OCI-LY1 (cell line): ENCODE results near the gene PRPSAP2.

Experiments
- H2AFZ ChIP-seq: fragments of 200-600 bp; sonication (generic), shearing (Covaris generic); 2 replicates; pipeline ENCODE4 v1.6.0; 2014; ENCODE audit warnings: antibody characterized with exemption, mild to moderate bottlenecking, low read length
- H3F3A ChIP-seq: fragments of 200-600 bp; sonication (generic), shearing (Covaris generic); 2 replicates; pipeline ENCODE4 v1.6.0; 2014; ENCODE audit warnings: mild to moderate bottlenecking, antibody characterized with exemption, low read length, moderate library complexity; ENCODE audit not compliant: insufficient read depth
- H3K27ac ChIP-seq: fragments of 200-600 bp; sonication (generic); 2 replicates; pipeline ENCODE4 v1.5.1; 2014; ENCODE audit warnings: low read length, mixed run types, mild to moderate bottlenecking, low read depth; ENCODE audit not compliant: poor library complexity, severe bottlenecking
- H3K27me3 ChIP-seq: fragments of 200-600 bp; sonication (generic); 2 replicates; pipeline ENCODE4 v1.6.0; 2014; ENCODE audit warnings: antibody characterized with exemption, mild to moderate bottlenecking, low read length, moderate library complexity; ENCODE audit not compliant: insufficient read depth
- H3K36me3 ChIP-seq: fragments of 200-600 bp; sonication (generic); 2 replicates; pipeline ENCODE4 v1.6.1; 2014; ENCODE audit warnings: mild to moderate bottlenecking, antibody characterized with exemption, low read length, moderate library complexity, mixed read lengths; ENCODE audit not compliant: insufficient read depth
- H3K4me1 ChIP-seq: fragments of 200-600 bp; sonication (generic); 2 replicates; pipeline ENCODE4 v1.5.1; 2014; ENCODE audit warnings: mild to moderate bottlenecking, low read length, moderate library complexity; ENCODE audit not compliant: insufficient read depth, severe bottlenecking
- H3K4me2 ChIP-seq: fragments of 200-600 bp; sonication (generic), shearing (Covaris generic); 2 replicates; pipeline ENCODE4 v1.6.1; 2014; ENCODE audit warnings: low read length
- H3K4me3 ChIP-seq: fragments of 200-600 bp; sonication (generic); 2 replicates; pipeline ENCODE4 v1.5.1; 2014; ENCODE audit warnings: low read length, low read depth, mild to moderate bottlenecking, mixed read lengths; ENCODE audit not compliant: poor library complexity, severe bottlenecking
- H3K79me2 ChIP-seq: fragments of 200-600 bp; shearing (Covaris generic); 2 replicates; pipeline ENCODE4 v1.6.1; 2016; ENCODE audit warnings: mixed run types, low read length, mixed read lengths; ENCODE audit not compliant: insufficient read depth
- H3K9ac ChIP-seq: fragments of 200-600 bp; sonication (generic), shearing (Covaris generic); 2 replicates; pipeline ENCODE4 v1.6.1; 2014; ENCODE audit warnings: mild to moderate bottlenecking, low read length, mixed read lengths
- H3K9me2 ChIP-seq: fragments of 200-600 bp; sonication (generic), shearing (Covaris generic); 2 replicates; pipeline ENCODE4 v1.6.1; 2014; ENCODE audit warnings: low read depth, mild to moderate bottlenecking, low read length, mixed read lengths
- H3K9me3 ChIP-seq: fragments of 200-600 bp; shearing (Covaris generic); 2 replicates; pipeline ENCODE4 v1.6.1; 2014; ENCODE audit warnings: low read length, mixed read lengths
- H4K20me1 ChIP-seq: fragments of 200-600 bp; sonication (generic), shearing (Covaris generic); 2 replicates; pipeline ENCODE4 v1.6.0; 2016; ENCODE audit warnings: mild to moderate bottlenecking, low read length; ENCODE audit not compliant: insufficient read depth
- CTCF ChIP-seq: fragments of 200-600 bp; sonication (generic), shearing (Covaris generic); IDR thresholded peaks from 2 replicates; pipeline ENCODE4 v1.5.1; 2017; ENCODE audit warnings: mild to moderate bottlenecking, antibody characterized with exemption, low read length, moderate library complexity, mixed read lengths
- EZH2 ChIP-seq: fragments of 200-600 bp; sonication (generic), shearing (Covaris generic); IDR thresholded peaks from 2 replicates; pipeline ENCODE4 v1.8.0; 2017; ENCODE audit warnings: borderline replicate concordance, mixed run types, mild to moderate bottlenecking, antibody characterized with exemption, low read length, moderate library complexity, mixed read lengths

PRPSAP2 gene

GRCh38 chr17:18958611-18959010, 100.7 kb downstream of the PRPSAP2 start:
- no peak for TF ChIP-seq CTCF
- no peak for TF ChIP-seq EZH2

GRCh38 chr17:18959071-18959844, 101.3 kb downstream of the PRPSAP2 start:
- Histone ChIP-seq H3K27ac (no peak overlapping the region), H3K9ac (no peak overlapping the region), H3K4me1 (no peaks in the 10 kb centered on the region), H4K20me1 (no peaks in the 10 kb centered on the region), H3K36me3 (no peaks in the 10 kb centered on the region), H3K27me3 (no peaks in the 10 kb centered on the region), H3K79me2 (no peaks in the 10 kb centered on the region), H3F3A (no peaks in the 10 kb centered on the region), H3K4me3 (no peak overlapping the region), H3K9me3 (no peaks in the 10 kb centered on the region), H3K9me2 (no peaks in the 10 kb centered on the region), H2AFZ (no peak overlapping the region), H3K4me2 (no peak overlapping the region)
- TF ChIP-seq EZH2 = no peak
- no peak for TF ChIP-seq CTCF

More at GRCh38 chr17:18958611-18959010, 100.7 kb downstream of the PRPSAP2 start:
- no peak overlapping the region for H3K27ac ChIP-seq
- H2AFZ ChIP-seq = no peak overlapping the region
- no peaks in the 10 kb centered on the region for H3K36me3 ChIP-seq
- no peak overlapping the region for H3K4me2 ChIP-seq
- H4K20me1 ChIP-seq = no peaks in the 10 kb centered on the region
- H3K9me2 ChIP-seq = no peaks in the 10 kb centered on the region
- H3K9me3 ChIP-seq = no peaks in the 10 kb centered on the region
- no peak overlapping the region for H3K4me3 ChIP-seq
- no peaks in the 10 kb centered on the region for H3K79me2 ChIP-seq
- H3K4me1 ChIP-seq = no peaks in the 10 kb centered on the region
- no peaks in the 10 kb centered on the region for H3F3A ChIP-seq
- H3K27me3 ChIP-seq = no peaks in the 10 kb centered on the region
- H3K9ac ChIP-seq = no peak overlapping the region

- Histone ChIP-seq H3K4me2 (no peak overlapping the region), H3K79me2 (no peaks in the 10 kb centered on the region), H3K27ac (no peak overlapping the region), H3K9me2 (no peaks in the 10 kb centered on the region), H3K9me3 (no peaks in the 10 kb centered on the region), H2AFZ (no peak overlapping the region), H4K20me1 (no peaks in the 10 kb centered on the region), H3K4me3 (no peak overlapping the region), H3K27me3 (no peaks in the 10 kb centered on the region), H3F3A (no peaks in the 10 kb centered on the region), H3K9ac (no peak overlapping the region), H3K36me3 (no peaks in the 10 kb centered on the region), H3K4me1 (no peaks in the 10 kb centered on the region)
- TF ChIP-seq CTCF (no peak), EZH2 (no peak)
Measured at GRCh38 chr17:18959845-18960240, 101.9 kb downstream of the PRPSAP2 start.
